SK-N-SH treated with all-trans-retinoic acid at 6 μM for 48 hours (cell line): ENCODE data around the gene NOM1.

Experiments used
- ATAC-seq: fragments of 200-7000 bp; cut with Tn5 transposase; 3 replicates; pipeline ENCODE4 v1.9.1; 2020; ENCODE audit warnings: mild to moderate bottlenecking, moderate library complexity
- ARNTL ChIP-seq: fragments of 450-650 bp; formaldehyde crosslinking; IDR thresholded peaks from 2 replicates; pipeline ENCODE4 v1.5.0; 2020; ENCODE audit warnings: low read depth, mild to moderate bottlenecking, moderate library complexity, borderline replicate concordance
- BACH2 ChIP-seq: fragments of 250-450 bp; sonication (Bioruptor Pico); IDR thresholded peaks from 2 replicates; pipeline ENCODE4 v1.9.0; 2021; ENCODE audit warnings: mild to moderate bottlenecking, borderline replicate concordance
- CREB5 ChIP-seq: fragments of 250-450 bp; sonication (Bioruptor Pico); IDR thresholded peaks from 2 replicates; pipeline ENCODE4 v1.5.1; 2020; ENCODE audit warnings: low read depth, mild to moderate bottlenecking, moderate library complexity
- ESRRG ChIP-seq: fragments of 250-450 bp; sonication (Bioruptor Pico); IDR thresholded peaks from 2 replicates; pipeline ENCODE4 v1.6.1; 2021; ENCODE audit warnings: mild to moderate bottlenecking
- GLIS3 ChIP-seq: fragments of 250-450 bp; sonication (Bioruptor Pico); IDR thresholded peaks from 2 replicates; pipeline ENCODE4 v1.5.0; 2020; ENCODE audit warnings: mild to moderate bottlenecking, moderate library complexity
- ISL1 ChIP-seq: fragments of 250-450 bp; sonication (Bioruptor Pico); IDR thresholded peaks from 2 replicates; pipeline ENCODE4 v2.1.2; 2022; ENCODE audit warnings: mild to moderate bottlenecking, moderate library complexity
- OSR1 ChIP-seq: fragments of 250-450 bp; sonication (Bioruptor Pico); IDR thresholded peaks from 2 replicates; pipeline ENCODE4 v1.8.0; 2022; ENCODE audit warnings: moderate library complexity, mild to moderate bottlenecking, inconsistent platforms
- PATZ1 ChIP-seq: fragments of 250-450 bp; sonication (Bioruptor Pico); IDR thresholded peaks from 2 replicates; pipeline ENCODE4 v1.8.0; 2020; ENCODE audit warnings: mild to moderate bottlenecking, moderate library complexity, borderline replicate concordance
- PPARA ChIP-seq: fragments of 250-450 bp; sonication (Bioruptor Pico); IDR thresholded peaks from 2 replicates; pipeline ENCODE4 v1.5.0; 2020; ENCODE audit warnings: mild to moderate bottlenecking, borderline replicate concordance
- RARB ChIP-seq: fragments of 250-450 bp; sonication (Bioruptor Pico); IDR thresholded peaks from 2 replicates; pipeline ENCODE4 v1.8.0; 2021; ENCODE audit warnings: mild to moderate bottlenecking, moderate library complexity
- SNAI2 ChIP-seq: fragments of 250-450 bp; sonication (Bioruptor Pico); IDR thresholded peaks from 2 replicates; pipeline ENCODE4 v1.5.0; 2020; ENCODE audit warnings: mild to moderate bottlenecking, moderate library complexity
- TCF4 ChIP-seq: fragments of 250-450 bp; sonication (Bioruptor Pico); IDR thresholded peaks from 2 replicates; pipeline ENCODE4 v1.8.0; 2021; ENCODE audit warnings: mild to moderate bottlenecking, moderate library complexity, borderline replicate concordance
- TOX ChIP-seq: fragments of 250-450 bp; sonication (Bioruptor Pico); IDR thresholded peaks from 2 replicates; pipeline ENCODE4 v1.8.0; 2021; ENCODE audit warnings: mild to moderate bottlenecking, moderate library complexity, borderline replicate concordance
- ZFP3 ChIP-seq: fragments of 250-450 bp; sonication (Bioruptor Pico); IDR thresholded peaks from 2 replicates; pipeline ENCODE4 v1.5.0; 2020; ENCODE audit warnings: mild to moderate bottlenecking, moderate library complexity
- ZFP30 ChIP-seq: fragments of 450-650 bp; formaldehyde crosslinking; IDR thresholded peaks from 2 replicates; pipeline ENCODE4 v1.5.0; 2022; ENCODE audit warnings: mild to moderate bottlenecking, moderate library complexity
- ZNF565 ChIP-seq: fragments of 450-650 bp; formaldehyde crosslinking; conservative IDR thresholded peaks from 2 replicates; pipeline ENCODE4 v1.5.0; 2020; ENCODE audit warnings: low read depth, mild to moderate bottlenecking, moderate library complexity
- ZNF70 ChIP-seq: fragments of 450-650 bp; formaldehyde crosslinking; IDR thresholded peaks from 2 replicates; pipeline ENCODE4 v1.5.0; 2020; ENCODE audit warnings: mild to moderate bottlenecking, moderate library complexity
- ZNF8 ChIP-seq: fragments of 450-650 bp; formaldehyde crosslinking; IDR thresholded peaks from 2 replicates; pipeline ENCODE4 v1.5.0; 2020; ENCODE audit warnings: mild to moderate bottlenecking, moderate library complexity
- TF ChIP-seq, protein P1 (sequence below): fragments of 250-450 bp; sonication (Bioruptor Pico); IDR thresholded peaks from 2 replicates; pipeline ENCODE4 v1.5.1; 2021; ENCODE audit warnings: mild to moderate bottlenecking, moderate library complexity
- TF ChIP-seq, protein P2 (sequence below): fragments of 250-450 bp; sonication (Bioruptor Pico); IDR thresholded peaks from 2 replicates; pipeline ENCODE4 v1.8.0; 2021; ENCODE audit warnings: low read depth, mild to moderate bottlenecking, moderate library complexity, borderline replicate concordance

The NOM1 gene

GRCh38 chr7:157008206-157009169 is 59.0 kb downstream of the NOM1 start (continued):
- TF ChIP-seq CREB5 (CRISPR knock-in tag) (no peak), ZFP3 (no peak), ISL1 (CRISPR knock-in tag) (no peak), ZFP30 (CRISPR knock-in tag) (no peak)
- TF ChIP-seq, all 23 proteins: peak for 0

GRCh38 chr7:157009170-157009777 is 59.8 kb downstream of the NOM1 start:
- no peak for ATAC-seq
- TF ChIP-seq ZNF70 (CRISPR knock-in tag) = no peak
- no peak for TF ChIP-seq ARNTL (CRISPR knock-in tag)
- no peak for TF ChIP-seq OSR1 (CRISPR knock-in tag)
- no peak for TF ChIP-seq TCF4 (CRISPR knock-in tag)
- TF ChIP-seq RARB (CRISPR knock-in tag) = no peak

GRCh38 chr7:157009778-157010587 is 60.5 kb downstream of the NOM1 start:
- ATAC-seq = no peak
- TF ChIP-seq OSR1 (CRISPR knock-in tag) = no peak
- no peak for TF ChIP-seq PPARA (CRISPR knock-in tag)
- TF ChIP-seq, protein P1, sequence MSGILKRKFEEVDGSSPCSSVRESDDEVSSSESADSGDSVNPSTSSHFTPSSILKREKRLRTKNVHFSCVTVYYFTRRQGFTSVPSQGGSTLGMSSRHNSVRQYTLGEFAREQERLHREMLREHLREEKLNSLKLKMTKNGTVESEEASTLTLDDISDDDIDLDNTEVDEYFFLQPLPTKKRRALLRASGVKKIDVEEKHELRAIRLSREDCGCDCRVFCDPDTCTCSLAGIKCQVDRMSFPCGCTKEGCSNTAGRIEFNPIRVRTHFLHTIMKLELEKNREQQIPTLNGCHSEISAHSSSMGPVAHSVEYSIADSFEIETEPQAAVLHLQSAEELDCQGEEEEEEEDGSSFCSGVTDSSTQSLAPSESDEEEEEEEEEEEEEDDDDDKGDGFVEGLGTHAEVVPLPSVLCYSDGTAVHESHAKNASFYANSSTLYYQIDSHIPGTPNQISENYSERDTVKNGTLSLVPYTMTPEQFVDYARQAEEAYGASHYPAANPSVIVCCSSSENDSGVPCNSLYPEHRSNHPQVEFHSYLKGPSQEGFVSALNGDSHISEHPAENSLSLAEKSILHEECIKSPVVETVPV (CRISPR knock-in tag) = no peak
- TF ChIP-seq ZNF8 (CRISPR knock-in tag) = no peak
- no peak for TF ChIP-seq RARB (CRISPR knock-in tag)
- TF ChIP-seq PATZ1 (CRISPR knock-in tag) = no peak
- TF ChIP-seq SNAI2 (CRISPR knock-in tag) = no peak
- no peak for TF ChIP-seq ISL1 (CRISPR knock-in tag)
- TF ChIP-seq GLIS3 (CRISPR knock-in tag) = no peak
- no peak for TF ChIP-seq BACH2 (CRISPR knock-in tag)
- no peak for TF ChIP-seq ESRRG (CRISPR knock-in tag)
- TF ChIP-seq ZNF565 (CRISPR knock-in tag) = no peak
- TF ChIP-seq, protein P2, sequence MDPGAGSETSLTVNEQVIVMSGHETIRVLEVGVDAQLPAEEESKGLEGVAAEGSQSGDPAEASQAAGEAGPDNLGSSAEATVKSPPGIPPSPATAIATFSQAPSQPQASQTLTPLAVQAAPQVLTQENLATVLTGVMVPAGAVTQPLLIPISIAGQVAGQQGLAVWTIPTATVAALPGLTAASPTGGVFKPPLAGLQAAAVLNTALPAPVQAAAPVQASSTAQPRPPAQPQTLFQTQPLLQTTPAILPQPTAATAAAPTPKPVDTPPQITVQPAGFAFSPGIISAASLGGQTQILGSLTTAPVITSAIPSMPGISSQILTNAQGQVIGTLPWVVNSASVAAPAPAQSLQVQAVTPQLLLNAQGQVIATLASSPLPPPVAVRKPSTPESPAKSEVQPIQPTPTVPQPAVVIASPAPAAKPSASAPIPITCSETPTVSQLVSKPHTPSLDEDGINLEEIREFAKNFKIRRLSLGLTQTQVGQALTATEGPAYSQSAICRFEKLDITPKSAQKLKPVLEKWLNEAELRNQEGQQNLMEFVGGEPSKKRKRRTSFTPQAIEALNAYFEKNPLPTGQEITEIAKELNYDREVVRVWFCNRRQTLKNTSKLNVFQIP = no peak
- no peak for TF ChIP-seq ZFP3
- no peak for TF ChIP-seq TOX (CRISPR knock-in tag)
